SK-N-SH treated with all-trans-retinoic acid at 6 μM for 48 hours (cell line): Measurements from ENCODE around the gene DNAJB2.
"Not testable (repeated sequence)": the region's sequence is repeated elsewhere in the genome, so short reads cannot be mapped to it uniquely, and the experiment has no call there.

Experiments used
- ESRRG ChIP-seq: fragments of 250-450 bp; sonication (Bioruptor Pico); IDR thresholded peaks from 2 replicates; pipeline ENCODE4 v1.6.1; 2021; ENCODE audit warnings: mild to moderate bottlenecking
- GLIS3 ChIP-seq: fragments of 250-450 bp; sonication (Bioruptor Pico); IDR thresholded peaks from 2 replicates; pipeline ENCODE4 v1.5.0; 2020; ENCODE audit warnings: mild to moderate bottlenecking, moderate library complexity
- ISL1 ChIP-seq: fragments of 250-450 bp; sonication (Bioruptor Pico); IDR thresholded peaks from 2 replicates; pipeline ENCODE4 v2.1.2; 2022; ENCODE audit warnings: mild to moderate bottlenecking, moderate library complexity
- OSR1 ChIP-seq: fragments of 250-450 bp; sonication (Bioruptor Pico); IDR thresholded peaks from 2 replicates; pipeline ENCODE4 v1.8.0; 2022; ENCODE audit warnings: moderate library complexity, mild to moderate bottlenecking, inconsistent platforms
- ZC3H10 ChIP-seq: fragments of 250-450 bp; sonication (Bioruptor Pico); IDR thresholded peaks from 2 replicates; pipeline ENCODE4 v1.5.1; 2021; ENCODE audit warnings: mild to moderate bottlenecking, moderate library complexity

- TF ChIP-seq ISL1; ESRRG (CRISPR knock-in tag); OSR1 (CRISPR knock-in tag); ZC3H10; GLIS3: not testable (repeated sequence)
Observed at GRCh38 chr2:219258942-219259341, 20.2 kb upstream of the DNAJB2 start.
